Ishikawa (cell line): Measurements from ENCODE around the gene RHOBTB3.

Experiments
- CEBPB ChIP-seq: IDR thresholded peaks from 2 replicates; pipeline ENCODE4 v1.6.1; 2012
- CREB1 ChIP-seq: IDR thresholded peaks from 2 replicates; pipeline ENCODE4 v1.6.1; 2012; ENCODE audit warnings: low read depth
- EGR1 ChIP-seq: IDR thresholded peaks from 2 replicates; pipeline ENCODE4 v1.6.1; 2012
- EP300 ChIP-seq: IDR thresholded peaks from 2 replicates; pipeline ENCODE4 v1.6.1; 2012; ENCODE audit warnings: borderline replicate concordance
- FOXM1 ChIP-seq: IDR thresholded peaks from 2 replicates; pipeline ENCODE4 v1.6.1; 2012; ENCODE audit warnings: low read depth, borderline replicate concordance
- MAX ChIP-seq: IDR thresholded peaks from 2 replicates; pipeline ENCODE4 v1.6.1; 2012
- NFIC ChIP-seq: IDR thresholded peaks from 2 replicates; pipeline ENCODE4 v1.6.1; 2012
- RAD21 ChIP-seq: IDR thresholded peaks from 2 replicates; pipeline ENCODE4 v1.6.1; 2012; ENCODE audit warnings: low read depth
- REST ChIP-seq: IDR thresholded peaks from 2 replicates; pipeline ENCODE4 v1.6.1; 2012; ENCODE audit warnings: low read depth, mild to moderate bottlenecking
- TAF1 ChIP-seq: IDR thresholded peaks from 2 replicates; pipeline ENCODE4 v1.6.1; 2012; ENCODE audit warnings: low read depth, mild to moderate bottlenecking
- TCF12 ChIP-seq: IDR thresholded peaks from 2 replicates; pipeline ENCODE4 v1.6.1; 2012; ENCODE audit warnings: low read depth
- TEAD4 ChIP-seq: IDR thresholded peaks from 2 replicates; pipeline ENCODE4 v1.6.1; 2012
- USF1 ChIP-seq: IDR thresholded peaks from 2 replicates; pipeline ENCODE4 v1.6.1; 2012
- YY1 ChIP-seq: IDR thresholded peaks from 2 replicates; pipeline ENCODE4 v1.6.1; 2012; ENCODE audit warnings: low read depth
- ZBTB7A ChIP-seq: IDR thresholded peaks from 2 replicates; pipeline ENCODE4 v1.6.1; 2012; ENCODE audit warnings: low read depth

Gene RHOBTB3

GRCh38 chr5:95731571-95732554 lies 727 bp downstream of the RHOBTB3 start:
- TF ChIP-seq YY1 (no peak), EP300 (no peak), ZBTB7A (0 out of 2 replicates have a peak, but pooled peaks have one; percentile 21)

- TF ChIP-seq USF1 (no peak), FOXM1 (no peak), TCF12 (no peak), NFIC (no peak), TEAD4 (no peak), RAD21 (no peak), EGR1 (no peak), REST (no peak)
Measured at GRCh38 chr5:95733107-95733665, 2.0 kb downstream of the RHOBTB3 start.

- TF ChIP-seq TEAD4: no peak
- TF ChIP-seq EP300: no peak
- TF ChIP-seq FOXM1: no peak
- TF ChIP-seq RAD21: no peak
- TF ChIP-seq YY1: no peak
- TF ChIP-seq ZBTB7A: no peak
- TF ChIP-seq TAF1: no peak
- TF ChIP-seq TCF12: no peak
- no peak for TF ChIP-seq NFIC
- TF ChIP-seq REST: no peak
- no peak for TF ChIP-seq CREB1
- no peak for TF ChIP-seq CEBPB
- TF ChIP-seq USF1: no peak
- no peak for TF ChIP-seq MAX
- TF ChIP-seq EGR1: no peak
Measured at GRCh38 chr5:95734187-95734586, 3.1 kb downstream of the RHOBTB3 start.

- TF ChIP-seq EGR1: no peak
- TF ChIP-seq RAD21: no peak
- TF ChIP-seq USF1: no peak
Measured at GRCh38 chr5:95734906-95735305, 3.8 kb downstream of the RHOBTB3 start.

GRCh38 chr5:95735406-95735805 lies 4.3 kb downstream of the RHOBTB3 start:
- TF ChIP-seq TCF12: no peak
- TF ChIP-seq REST: no peak
- no peak for TF ChIP-seq FOXM1
- no peak for TF ChIP-seq RAD21
